Vagina (tissue), 2 donors: ENCODE data around the gene TCEANC.

Experiments used
- CTCF ChIP-seq, 3 experiments: fragments of 450-650 bp in 2 of 3; fragments of 200-600 bp in 1 of 3; sonication (generic) in 1 of 3; IDR thresholded peaks; one replicate each; pipeline ENCODE4 v1.5.1; 2017 to 2019; ENCODE audit warnings: antibody characterized with exemption in 3 of 3, mild to moderate bottlenecking in 2 of 3, moderate library complexity in 2 of 3
- POLR2AphosphoS5 ChIP-seq, 2 donors: sonication (generic); formaldehyde crosslinking; IDR thresholded peaks; one replicate each; pipeline ENCODE4 v1.9.0; 2017; ENCODE audit warnings: antibody characterized with exemption in 2 of 2, mild to moderate bottlenecking in 2 of 2, low read depth in 1 of 2; ENCODE audit not compliant: insufficient read depth in 1 of 2

GRCh38 chrX:13684361-13684760 lies 31.4 kb downstream of the TCEANC start:
- TF ChIP-seq CTCF (IDR thresholded peaks at IDR 0.05) (no peak), POLR2AphosphoS5 (IDR thresholded peaks at IDR 0.05; ENCODE audit: insufficient read depth in 1 of 2, low read depth in 1 of 2) (no peak)
